PFSK-1 (cell line): Measurements from ENCODE around the gene MAPKAPK3.

Source experiments
- POLR2AphosphoS5 ChIP-seq: IDR thresholded peaks from 2 replicates; pipeline ENCODE4 v1.6.1; 2012; ENCODE audit warnings: low read depth, mild to moderate bottlenecking, control low read depth, low read length, moderate library complexity
- REST ChIP-seq, 2 experiments: IDR thresholded peaks; 2 replicates each; pipeline versions ENCODE4 v1.6.1 to v1.8.0; 2011 to 2012; ENCODE audit warnings: low read depth in 2 of 2, low read length in 2 of 2, control low read depth in 1 of 2, inconsistent platforms in 1 of 2, mild to moderate bottlenecking in 1 of 2, moderate library complexity in 1 of 2; ENCODE audit not compliant: insufficient read depth in 1 of 2
- SIN3A ChIP-seq: IDR thresholded peaks from 2 replicates; pipeline ENCODE4 v1.6.1; 2012; ENCODE audit warnings: mild to moderate bottlenecking, low read length, moderate library complexity, borderline replicate concordance; ENCODE audit not compliant: insufficient read depth
- TAF1 ChIP-seq: IDR thresholded peaks from 2 replicates; pipeline ENCODE4 v1.6.1; 2012; ENCODE audit warnings: low read length, control low read depth, borderline replicate concordance; ENCODE audit not compliant: insufficient read depth

- TF ChIP-seq REST (IDR thresholded peaks at IDR 0.05; ENCODE audit: insufficient read depth in 1 of 2, low read depth in 2 of 2, low read length in 2 of 2), result no peak
- TF ChIP-seq POLR2AphosphoS5, result no peak
- TF ChIP-seq TAF1, result no peak
- TF ChIP-seq SIN3A, result no peak
Measured at GRCh38 chr3:50655009-50655830, 38.3 kb downstream of the MAPKAPK3 start.
